Measurements from ENCODE around the gene UGT1A5.

DNA sequence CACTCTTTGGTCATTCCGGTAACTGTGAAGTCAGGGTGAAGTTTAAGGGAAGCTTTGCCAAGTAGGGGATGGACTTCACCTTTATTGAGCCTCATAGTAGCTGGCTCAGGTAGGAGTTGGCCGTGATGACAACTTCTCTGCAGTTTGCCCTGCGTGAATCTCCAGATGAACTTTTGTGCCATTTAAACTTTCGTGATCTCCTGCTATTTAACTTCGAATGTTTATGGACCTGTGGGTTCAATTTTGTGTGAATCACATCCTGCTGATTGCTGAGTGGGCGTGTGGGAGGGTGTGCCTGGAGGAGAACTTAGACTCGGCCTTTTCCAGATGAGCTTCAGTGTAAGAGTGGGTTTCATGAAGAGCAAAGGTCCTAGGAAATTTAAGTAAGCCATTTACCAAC is 51.6 kb downstream of the UGT1A5 start:
- TF ChIP-seq, protein P1, sequence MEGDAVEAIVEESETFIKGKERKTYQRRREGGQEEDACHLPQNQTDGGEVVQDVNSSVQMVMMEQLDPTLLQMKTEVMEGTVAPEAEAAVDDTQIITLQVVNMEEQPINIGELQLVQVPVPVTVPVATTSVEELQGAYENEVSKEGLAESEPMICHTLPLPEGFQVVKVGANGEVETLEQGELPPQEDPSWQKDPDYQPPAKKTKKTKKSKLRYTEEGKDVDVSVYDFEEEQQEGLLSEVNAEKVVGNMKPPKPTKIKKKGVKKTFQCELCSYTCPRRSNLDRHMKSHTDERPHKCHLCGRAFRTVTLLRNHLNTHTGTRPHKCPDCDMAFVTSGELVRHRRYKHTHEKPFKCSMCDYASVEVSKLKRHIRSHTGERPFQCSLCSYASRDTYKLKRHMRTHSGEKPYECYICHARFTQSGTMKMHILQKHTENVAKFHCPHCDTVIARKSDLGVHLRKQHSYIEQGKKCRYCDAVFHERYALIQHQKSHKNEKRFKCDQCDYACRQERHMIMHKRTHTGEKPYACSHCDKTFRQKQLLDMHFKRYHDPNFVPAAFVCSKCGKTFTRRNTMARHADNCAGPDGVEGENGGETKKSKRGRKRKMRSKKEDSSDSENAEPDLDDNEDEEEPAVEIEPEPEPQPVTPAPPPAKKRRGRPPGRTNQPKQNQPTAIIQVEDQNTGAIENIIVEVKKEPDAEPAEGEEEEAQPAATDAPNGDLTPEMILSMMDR (conservative IDR thresholded peaks at IDR 0.05; ENCODE audit: low read length), result no peak
- no peak for TF ChIP-seq EZH2phosphoT487 (IDR thresholded peaks at IDR 0.05; ENCODE audit: borderline replicate concordance)
